ENCODE measurements around the gene CRB3. TPM values are rescaled to one million over a fixed set of nuclear protein-coding genes. Genes with fewer than 3 reads are reported as not detected.
A peak's percentile ranks its signal among the peaks of the same experiment; 100 is the strongest.
"Not testable (repeated sequence)": the region's sequence is repeated elsewhere in the genome, so short reads cannot be mapped to it uniquely, and the experiment has no call there.

The CRB3 gene
- polyA plus RNA-seq, 2 of the 4 experiments (the other 2 are of a cell fraction): 1.9 to 5.7 TPM

GRCh38 chr19:6424939-6425731 lies 38.9 kb upstream of the CRB3 start (continued):
- no peak for TF ChIP-seq RNF2 (IDR thresholded peaks at IDR 0.05; ENCODE audit: borderline replicate concordance, low read depth)
- no peak; the same call in 1 of the 2 replicates for TF ChIP-seq FOXS1 (CRISPR knock-in tag; IDR thresholded peaks at IDR 0.05)
- no peak for TF ChIP-seq POLR2AphosphoS2 (conservative IDR thresholded peaks at IDR 0.05; ENCODE audit: low read length)
- peak; percentile 70; the same call in 1 of the 2 replicates for TF ChIP-seq EHF (CRISPR knock-in tag; IDR thresholded peaks at IDR 0.05)
- TF ChIP-seq ZC3H11A (IDR thresholded peaks at IDR 0.05): no peak

- ChIA-PET POLR2A (no interaction called here), CTCF (interaction anchor here (1.0 to 1.4 kb wide), 2 partner anchors 8 to 207 kb away, joined by 3 to 4 read pairs; no protein-coding TSS in a partner anchor)
- Histone ChIP-seq H3K9me3 (no peaks in the 10 kb centered on the region), H3K4me1 (peaks cover 15% of the 10 kb centered on the region; the same call in 2 of the 3 replicates), H3K4me2 (peak overlapping the region; percentile 51), H3K27ac (peak overlapping the region; percentile 68 to 87), H3K4me3 (peak overlapping the region; percentile 15; the same call in 1 of the 3 replicates)
- FAIRE-seq (no peak), ATAC-seq (no peak), DNase-seq (ENCODE audit: low read depth in 1 of 2, low spot score in 1 of 2) (no peak)
- WGBS (ENCODE audit: missing lambda C conversion rate): 93% methylated on average over 12 of the region's 21 CpGs
- TF ChIP-seq MAFK (IDR thresholded peaks at IDR 0.05; ENCODE audit: partially characterized antibody) (no peak), HES2 (IDR thresholded peaks at IDR 0.05) (no peak), RFX5 (IDR thresholded peaks at IDR 0.05) (no peak), POLR2A (IDR thresholded peaks at IDR 0.05; ENCODE audit: low read length) (no peak), CBX8 (IDR thresholded peaks at IDR 0.05) (no peak), PBX3 (IDR thresholded peaks at IDR 0.05) (no peak), BCL3 (IDR thresholded peaks at IDR 0.05) (no peak)
Observed at GRCh38 chr19:6425732-6426620, 38.1 kb upstream of the CRB3 start.

GRCh38 chr19:6427131-6427530 lies 36.9 kb upstream of the CRB3 start:
- no peak overlapping the region for H3K4me3 ChIP-seq
- ChIA-PET CTCF (no interaction called here), POLR2A (no interaction called here)
- TF ChIP-seq MAX (IDR thresholded peaks at IDR 0.05) (no peak), PHF8 (IDR thresholded peaks at IDR 0.05; ENCODE audit: borderline replicate concordance, low read depth) (no peak), RFX5 (IDR thresholded peaks at IDR 0.05) (no peak), HDAC2 (IDR thresholded peaks at IDR 0.05) (no peak), RAD21 (conservative IDR thresholded peaks at IDR 0.05 in 1 of 2, IDR thresholded peaks at IDR 0.05 in 1 of 2) (no peak), NFE2L2 (conservative IDR thresholded peaks at IDR 0.05; ENCODE audit: low read length) (no peak), CBX2 (IDR thresholded peaks at IDR 0.05; ENCODE audit: borderline replicate concordance, low read depth) (no peak), REST (IDR thresholded peaks at IDR 0.05) (no peak), BCL3 (IDR thresholded peaks at IDR 0.05) (no peak), CBX8 (IDR thresholded peaks at IDR 0.05) (no peak)
- no peak for FAIRE-seq
- H3K4me2 ChIP-seq: no peak overlapping the region
- no peak for ATAC-seq
- no peak overlapping the region for H3K27ac ChIP-seq
- DNase-seq (ENCODE audit: low read depth in 1 of 2, low spot score in 1 of 2): no peak
- H3K4me1 ChIP-seq: peaks cover 11% of the 10 kb centered on the region; the same call in 2 of the 3 replicates
- WGBS (ENCODE audit: missing lambda C conversion rate): 97% methylated on average over 17 of the region's 18 CpGs
- H3K9me3 ChIP-seq: no peaks in the 10 kb centered on the region

GRCh38 chr19:6428692-6429418 lies 35.2 kb upstream of the CRB3 start:
- H3K4me3 ChIP-seq, CTCF ChIA-PET, FAIRE-seq: not testable (repeated sequence)

More at GRCh38 chr19:6428692-6429418, 35.2 kb upstream of the CRB3 start:
- DNase-seq (ENCODE audit: low read depth in 1 of 2, low spot score in 1 of 2); H3K9me3 ChIP-seq; H3K4me2 ChIP-seq; POLR2A ChIA-PET; H3K4me1 ChIP-seq; ATAC-seq; H3K27ac ChIP-seq: not testable (repeated sequence)
- 46% methylated on average over 2 of the region's 2 CpGs for WGBS (ENCODE audit: missing lambda C conversion rate)

Data from A549 (cell line).